ENCODE results near the gene ZMPSTE24. TPM values are rescaled to one million over a fixed set of nuclear protein-coding genes. Genes with fewer than 3 reads are reported as not detected.

Gene ZMPSTE24
- total RNA-seq, 1 donor from 2014 or later = 68.4 TPM

- no peak for FAIRE-seq
- DNase-seq (ENCODE audit: low read depth) = no peak
- Histone ChIP-seq H3K4me3 (ENCODE audit: low read depth, low read length) (no peak overlapping the region), H3K27me3 (ENCODE audit: control insufficient read depth, insufficient read depth, low read length) (no peaks in the 10 kb centered on the region), H3K36me3 (ENCODE audit: control insufficient read depth, insufficient read depth, low read length) (peaks cover 3% of the 10 kb centered on the region)
- TF ChIP-seq, protein P1, sequence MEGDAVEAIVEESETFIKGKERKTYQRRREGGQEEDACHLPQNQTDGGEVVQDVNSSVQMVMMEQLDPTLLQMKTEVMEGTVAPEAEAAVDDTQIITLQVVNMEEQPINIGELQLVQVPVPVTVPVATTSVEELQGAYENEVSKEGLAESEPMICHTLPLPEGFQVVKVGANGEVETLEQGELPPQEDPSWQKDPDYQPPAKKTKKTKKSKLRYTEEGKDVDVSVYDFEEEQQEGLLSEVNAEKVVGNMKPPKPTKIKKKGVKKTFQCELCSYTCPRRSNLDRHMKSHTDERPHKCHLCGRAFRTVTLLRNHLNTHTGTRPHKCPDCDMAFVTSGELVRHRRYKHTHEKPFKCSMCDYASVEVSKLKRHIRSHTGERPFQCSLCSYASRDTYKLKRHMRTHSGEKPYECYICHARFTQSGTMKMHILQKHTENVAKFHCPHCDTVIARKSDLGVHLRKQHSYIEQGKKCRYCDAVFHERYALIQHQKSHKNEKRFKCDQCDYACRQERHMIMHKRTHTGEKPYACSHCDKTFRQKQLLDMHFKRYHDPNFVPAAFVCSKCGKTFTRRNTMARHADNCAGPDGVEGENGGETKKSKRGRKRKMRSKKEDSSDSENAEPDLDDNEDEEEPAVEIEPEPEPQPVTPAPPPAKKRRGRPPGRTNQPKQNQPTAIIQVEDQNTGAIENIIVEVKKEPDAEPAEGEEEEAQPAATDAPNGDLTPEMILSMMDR (IDR thresholded peaks at IDR 0.05; ENCODE audit: insufficient read depth, low read length, severe bottlenecking) = no peak
Observed at GRCh38 chr1:40265919-40266318, 7.9 kb downstream of the ZMPSTE24 start.

GRCh38 chr1:40266786-40267535 is 8.9 kb downstream of the ZMPSTE24 start:
- DNase-seq (ENCODE audit: low read depth) = peak; percentile 79
- Histone ChIP-seq H3K36me3 (ENCODE audit: control insufficient read depth, insufficient read depth, low read length) (peaks cover 3% of the 10 kb centered on the region), H3K4me3 (ENCODE audit: low read depth, low read length) (no peak overlapping the region), H3K27me3 (ENCODE audit: control insufficient read depth, insufficient read depth, low read length) (no peaks in the 10 kb centered on the region)
- no peak for FAIRE-seq
- TF ChIP-seq, protein P1 (IDR thresholded peaks at IDR 0.05; ENCODE audit: insufficient read depth, low read length, severe bottlenecking) = no peak

DNA sequence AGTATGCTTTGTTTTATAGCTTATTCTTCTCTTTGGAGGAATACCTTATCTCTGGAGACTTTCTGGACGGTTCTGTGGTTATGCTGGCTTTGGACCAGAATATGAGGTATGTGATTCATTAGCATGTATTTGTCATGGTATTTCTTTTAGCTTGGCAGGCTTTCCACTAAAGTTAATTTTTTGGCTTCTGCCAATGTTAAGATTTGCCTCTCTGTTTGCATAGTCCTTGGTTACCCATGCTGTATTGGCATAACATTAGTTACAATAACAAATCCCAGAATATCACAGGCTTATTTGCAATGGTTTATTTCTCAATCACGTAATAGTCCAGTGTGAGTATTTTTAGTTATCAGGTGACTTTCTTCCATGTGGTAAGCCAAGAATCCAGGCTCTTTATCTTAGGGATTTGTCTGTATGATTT is 9.7 kb downstream of the ZMPSTE24 start:
- no peak for FAIRE-seq
- DNase-seq (ENCODE audit: low read depth) = peak; percentile 97
- H3K36me3 ChIP-seq (ENCODE audit: control insufficient read depth, insufficient read depth, low read length) = peaks cover 6% of the 10 kb centered on the region

DNA sequence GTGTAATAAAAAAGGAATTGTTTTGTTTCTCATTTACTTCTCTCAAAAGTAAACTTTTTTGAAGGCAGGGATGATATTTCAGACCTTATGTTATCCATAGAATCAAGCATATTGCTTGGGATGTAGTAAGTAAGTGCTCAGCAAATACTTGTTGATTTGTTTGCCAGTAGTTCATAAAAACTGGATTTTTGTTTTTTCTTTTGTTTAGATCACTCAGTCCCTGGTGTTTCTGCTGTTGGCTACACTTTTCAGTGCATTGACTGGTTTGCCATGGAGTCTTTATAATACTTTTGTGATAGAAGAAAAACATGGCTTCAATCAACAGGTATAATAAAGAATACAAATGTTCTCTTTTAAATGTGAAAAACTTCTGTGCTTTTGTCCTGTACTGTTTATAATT is 10.2 kb downstream of the ZMPSTE24 start:
- TF ChIP-seq, protein P1 (IDR thresholded peaks at IDR 0.05; ENCODE audit: insufficient read depth, low read length, severe bottlenecking) = no peak
- DNase-seq (ENCODE audit: low read depth) (no peak), FAIRE-seq (no peak)
- no peak overlapping the region for H3K4me3 ChIP-seq (ENCODE audit: low read depth, low read length)
- no peaks in the 10 kb centered on the region for H3K27me3 ChIP-seq (ENCODE audit: control insufficient read depth, insufficient read depth, low read length)
- peaks cover 6% of the 10 kb centered on the region for H3K36me3 ChIP-seq (ENCODE audit: control insufficient read depth, insufficient read depth, low read length)

More for the DNA sequence above, 9.7 kb downstream of the ZMPSTE24 start:
- TF ChIP-seq, protein P1 (IDR thresholded peaks at IDR 0.05; ENCODE audit: insufficient read depth, low read length, severe bottlenecking) = no peak
- H3K27me3 ChIP-seq (ENCODE audit: control insufficient read depth, insufficient read depth, low read length) = no peaks in the 10 kb centered on the region
- H3K4me3 ChIP-seq (ENCODE audit: low read depth, low read length) = no peak overlapping the region

- Histone ChIP-seq H3K36me3 (ENCODE audit: control insufficient read depth, insufficient read depth, low read length) (peaks cover 6% of the 10 kb centered on the region), H3K4me3 (ENCODE audit: low read depth, low read length) (no peak overlapping the region), H3K27me3 (ENCODE audit: control insufficient read depth, insufficient read depth, low read length) (no peaks in the 10 kb centered on the region)
- DNase-seq (ENCODE audit: low read depth) = peak; percentile 90
- TF ChIP-seq, protein P1 (IDR thresholded peaks at IDR 0.05; ENCODE audit: insufficient read depth, low read length, severe bottlenecking) = no peak
- no peak for FAIRE-seq
Observed at GRCh38 chr1:40270152-40270834, 12.3 kb downstream of the ZMPSTE24 start.
